GM12801 (cell line): ENCODE measurements around the gene DOCK4.

Source experiments
- TF ChIP-seq, protein P1 (sequence below): IDR thresholded peaks from one replicate; pipeline ENCODE4 v1.5.1; 2011; ENCODE audit warnings: control low read depth; ENCODE audit not compliant: insufficient read length; ENCODE audit errors: extremely low read depth

The DOCK4 gene

GRCh38 chr7:111895049-111895448 is 311.1 kb downstream of the DOCK4 start:
- TF ChIP-seq, protein P1, sequence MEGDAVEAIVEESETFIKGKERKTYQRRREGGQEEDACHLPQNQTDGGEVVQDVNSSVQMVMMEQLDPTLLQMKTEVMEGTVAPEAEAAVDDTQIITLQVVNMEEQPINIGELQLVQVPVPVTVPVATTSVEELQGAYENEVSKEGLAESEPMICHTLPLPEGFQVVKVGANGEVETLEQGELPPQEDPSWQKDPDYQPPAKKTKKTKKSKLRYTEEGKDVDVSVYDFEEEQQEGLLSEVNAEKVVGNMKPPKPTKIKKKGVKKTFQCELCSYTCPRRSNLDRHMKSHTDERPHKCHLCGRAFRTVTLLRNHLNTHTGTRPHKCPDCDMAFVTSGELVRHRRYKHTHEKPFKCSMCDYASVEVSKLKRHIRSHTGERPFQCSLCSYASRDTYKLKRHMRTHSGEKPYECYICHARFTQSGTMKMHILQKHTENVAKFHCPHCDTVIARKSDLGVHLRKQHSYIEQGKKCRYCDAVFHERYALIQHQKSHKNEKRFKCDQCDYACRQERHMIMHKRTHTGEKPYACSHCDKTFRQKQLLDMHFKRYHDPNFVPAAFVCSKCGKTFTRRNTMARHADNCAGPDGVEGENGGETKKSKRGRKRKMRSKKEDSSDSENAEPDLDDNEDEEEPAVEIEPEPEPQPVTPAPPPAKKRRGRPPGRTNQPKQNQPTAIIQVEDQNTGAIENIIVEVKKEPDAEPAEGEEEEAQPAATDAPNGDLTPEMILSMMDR = no peak

GRCh38 chr7:111894518-111894917 is 311.7 kb downstream of the DOCK4 start:
- TF ChIP-seq, protein P1 = no peak

DNA sequence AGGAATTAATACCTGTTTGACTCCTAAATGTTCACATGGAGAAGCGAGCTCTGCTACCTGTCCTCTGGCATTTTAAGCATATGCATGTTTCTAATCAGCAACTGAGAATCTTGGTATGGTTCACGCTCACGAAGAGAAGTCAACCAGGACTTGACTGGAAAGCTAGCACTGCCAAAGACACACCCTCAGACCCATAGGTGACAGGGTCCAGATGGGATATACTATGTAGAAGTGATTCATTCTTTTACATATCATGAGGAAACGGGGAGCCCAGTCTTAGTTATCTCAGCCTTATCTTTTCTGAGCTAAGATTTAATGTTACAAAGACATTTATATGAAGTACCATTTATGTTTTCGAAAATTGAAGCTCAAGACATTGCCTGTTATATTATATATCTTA is 313.0 kb downstream of the DOCK4 start:
- TF ChIP-seq, protein P1 = no peak

DNA sequence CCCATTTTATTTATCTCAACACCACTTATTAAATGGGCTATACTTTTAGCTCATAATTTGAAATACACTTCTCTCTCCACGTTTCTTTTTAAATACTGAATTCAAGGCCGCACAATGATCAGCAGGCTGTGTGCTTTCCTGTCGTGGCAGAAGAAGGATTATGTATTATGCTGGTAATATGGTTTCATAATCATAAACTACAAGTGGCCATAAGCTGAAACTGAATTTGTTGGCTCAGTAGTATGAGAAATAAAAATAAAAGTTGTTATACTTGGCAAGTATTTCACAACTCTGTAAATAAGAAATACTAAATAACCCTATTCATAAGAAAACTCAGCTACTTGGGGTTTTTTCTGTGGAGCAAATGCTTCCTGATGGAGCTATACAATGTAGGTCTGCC is 313.6 kb downstream of the DOCK4 start:
- TF ChIP-seq, protein P1 = no peak

DNA sequence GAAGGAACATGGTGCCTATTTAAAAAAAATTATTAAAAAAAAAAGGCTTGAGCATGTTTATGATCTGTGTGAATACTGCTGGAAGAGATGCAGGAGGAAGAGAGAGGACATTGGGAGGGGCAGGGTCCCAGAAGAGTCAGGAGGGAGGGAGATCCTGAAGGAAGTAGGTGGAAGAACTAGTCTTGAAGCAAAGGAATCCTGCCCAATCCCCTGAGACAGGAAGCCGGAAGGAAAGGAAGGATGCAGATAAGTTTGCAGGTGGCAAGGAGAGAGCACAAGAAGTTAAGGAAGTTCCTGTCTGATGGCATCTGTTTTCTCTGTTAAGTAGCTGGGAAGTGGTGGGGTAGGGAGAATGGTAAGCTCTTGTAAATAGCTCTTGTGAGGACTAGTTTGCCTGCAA is 318.5 kb downstream of the DOCK4 start:
- TF ChIP-seq, protein P1 = no peak

- TF ChIP-seq, protein P1 = no peak
Observed at GRCh38 chr7:111886233-111886632, 320.0 kb downstream of the DOCK4 start.

DNA sequence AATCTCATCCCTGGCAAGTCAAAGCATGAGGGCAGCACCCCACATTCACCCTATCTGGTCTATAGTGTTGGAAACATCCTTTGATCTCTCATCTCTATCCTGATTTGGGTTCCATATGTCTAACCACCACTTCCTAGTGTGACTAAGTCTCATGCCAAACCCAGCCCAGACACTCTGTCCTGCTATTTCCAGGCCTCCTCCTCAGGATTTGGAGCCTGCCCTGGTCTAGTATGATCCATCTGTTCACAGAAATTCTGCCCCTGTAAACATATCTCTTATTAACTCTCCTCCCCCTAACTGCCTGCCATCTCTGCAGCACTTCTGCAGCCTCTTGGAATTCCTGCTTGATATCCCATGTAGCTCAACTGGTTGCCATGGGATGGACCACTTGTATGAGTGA is 323.0 kb downstream of the DOCK4 start:
- TF ChIP-seq, protein P1 = no peak

DNA sequence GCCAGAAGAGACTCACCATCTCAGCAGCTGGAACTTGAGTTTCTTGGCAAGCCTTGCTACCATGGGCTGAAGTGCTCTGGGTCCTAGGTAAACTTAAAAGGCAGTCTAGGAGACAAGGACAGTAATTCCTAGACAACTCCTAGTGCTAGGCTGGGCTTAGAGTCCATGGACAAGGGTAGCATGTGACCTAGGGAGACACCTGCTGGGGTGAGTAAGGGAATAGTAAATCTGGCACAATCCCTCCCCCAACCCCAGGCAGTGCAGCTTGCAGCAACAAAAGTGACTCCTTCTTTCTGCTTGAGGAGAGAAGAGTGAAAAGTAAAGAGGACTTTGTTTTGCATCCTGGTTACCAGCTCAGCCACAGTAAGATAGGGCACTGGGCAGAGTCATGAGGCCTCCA is 327.4 kb downstream of the DOCK4 start:
- TF ChIP-seq, protein P1 = no peak
